Mammary epithelial cell (primary cell): ENCODE measurements around the gene CACNA1A.

Experiments used
- CTCF ChIP-seq, 2 donors: IDR thresholded peaks in 1 of 2; conservative IDR thresholded peaks in 1 of 2; 2 replicates each; pipeline ENCODE4 v1.5.1; 2011 to 2012; ENCODE audit warnings: inconsistent platforms in 2 of 2, low read length in 2 of 2, mild to moderate bottlenecking in 2 of 2, control low read depth in 1 of 2, low read depth in 1 of 2; ENCODE audit not compliant: insufficient read depth in 1 of 2; ENCODE audit errors: extremely low read depth in 1 of 2
- EZH2 ChIP-seq: IDR thresholded peaks from 2 replicates; pipeline ENCODE4 v1.6.1; 2012; ENCODE audit warnings: low read length, inconsistent platforms, borderline replicate concordance

- TF ChIP-seq CTCF (conservative IDR thresholded peaks at IDR 0.05 in 1 of 2, IDR thresholded peaks at IDR 0.05 in 1 of 2; ENCODE audit: extremely low read depth in 1 of 2, insufficient read depth in 1 of 2, low read depth in 1 of 2, low read length in 2 of 2): no peak
- TF ChIP-seq EZH2: no peak
Measured at GRCh38 chr19:13487985-13488384, 18.3 kb downstream of the CACNA1A start.
